ENCODE results near the gene GMDS.

Gene GMDS

GRCh38 chr6:2245103-2245876, at the start of gene GMDS:
Gene GMDS, minus strand, starts transcription at chr6:2245605.
- Histone ChIP-seq H3K4me1 (ENCODE audit: low read length) (no peaks in the 10 kb centered on the region), H3K79me2 (ENCODE audit: low read length) (peaks cover 40% of the 10 kb centered on the region), H4K20me1 (ENCODE audit: insufficient read depth, low read length) (no peaks in the 10 kb centered on the region), H3K27me3 (replicated peaks; ENCODE audit: insufficient read depth, low read length) (no peaks in the 10 kb centered on the region), H3K9me3 (replicated peaks; ENCODE audit: insufficient read depth, low read length) (no peaks in the 10 kb centered on the region), H3K4me2 (ENCODE audit: low read depth, low read length) (peak within 1 kb of the TSS; percentile 90), H3F3A (ENCODE audit: insufficient read depth, low read length) (peaks cover 7% of the 10 kb centered on the region), H3K36me3 (replicated peaks; ENCODE audit: insufficient read depth, low read length) (no peaks in the 10 kb centered on the region), H3K9me2 (replicated peaks; ENCODE audit: insufficient read depth, low read length) (no peaks in the 10 kb centered on the region), H3K27ac (ENCODE audit: low read length) (peak within 1 kb of the TSS; percentile 48; the same call in 1 of the 2 replicates), H2AFZ (ENCODE audit: low read length) (peak within 1 kb of the TSS; percentile 93), H3K4me3 (ENCODE audit: low read length) (peak within 1 kb of the TSS; percentile 88), H3K9ac (ENCODE audit: low read length) (peak within 1 kb of the TSS; percentile 86)
- DNase-seq: peak; percentile 91
- TF ChIP-seq CTCF (IDR thresholded peaks at IDR 0.05; ENCODE audit: low read length) (no peak), EZH2 (optimal IDR thresholded peaks at IDR 0.05; ENCODE audit: low read depth, low read length) (no peak), EZH2phosphoT487 (IDR thresholded peaks at IDR 0.05; ENCODE audit: low read length) (no peak)

- Histone ChIP-seq H3F3A (ENCODE audit: insufficient read depth, low read length) (no peaks in the 10 kb centered on the region), H3K9me3 (replicated peaks; ENCODE audit: insufficient read depth, low read length) (no peaks in the 10 kb centered on the region; the same call in 1 of the 2 replicates), H3K9me2 (replicated peaks; ENCODE audit: insufficient read depth, low read length) (no peaks in the 10 kb centered on the region), H2AFZ (ENCODE audit: low read length) (no peak overlapping the region), H3K79me2 (ENCODE audit: low read length) (no peaks in the 10 kb centered on the region), H3K4me1 (ENCODE audit: low read length) (no peaks in the 10 kb centered on the region), H3K27ac (ENCODE audit: low read length) (no peak overlapping the region), H3K9ac (ENCODE audit: low read length) (no peak overlapping the region), H3K4me2 (ENCODE audit: low read depth, low read length) (no peak overlapping the region), H3K36me3 (replicated peaks; ENCODE audit: insufficient read depth, low read length) (no peaks in the 10 kb centered on the region; the same call in 1 of the 2 replicates), H3K27me3 (replicated peaks; ENCODE audit: insufficient read depth, low read length) (no peaks in the 10 kb centered on the region), H3K4me3 (ENCODE audit: low read length) (no peak overlapping the region), H4K20me1 (ENCODE audit: insufficient read depth, low read length) (no peaks in the 10 kb centered on the region)
- TF ChIP-seq CTCF (IDR thresholded peaks at IDR 0.05; ENCODE audit: low read length) (no peak), EZH2phosphoT487 (IDR thresholded peaks at IDR 0.05; ENCODE audit: low read length) (no peak)
- DNase-seq: no peak
Measured at GRCh38 chr6:2285510-2285909, 40.1 kb upstream of the GMDS start.

- H3K27ac ChIP-seq (ENCODE audit: low read length): no peak overlapping the region
- no peaks in the 10 kb centered on the region for H3K36me3 ChIP-seq (replicated peaks; ENCODE audit: insufficient read depth, low read length)
- TF ChIP-seq CTCF (IDR thresholded peaks at IDR 0.05; ENCODE audit: low read length) (no peak), EZH2phosphoT487 (IDR thresholded peaks at IDR 0.05; ENCODE audit: low read length) (no peak), EZH2 (optimal IDR thresholded peaks at IDR 0.05; ENCODE audit: low read depth, low read length) (no peak)
- H3K9me3 ChIP-seq (replicated peaks; ENCODE audit: insufficient read depth, low read length): no peaks in the 10 kb centered on the region; the same call in 1 of the 2 replicates
- H3F3A ChIP-seq (ENCODE audit: insufficient read depth, low read length): no peaks in the 10 kb centered on the region
- H3K9ac ChIP-seq (ENCODE audit: low read length): no peak overlapping the region
- no peak overlapping the region for H2AFZ ChIP-seq (ENCODE audit: low read length)
- H4K20me1 ChIP-seq (ENCODE audit: insufficient read depth, low read length): no peaks in the 10 kb centered on the region
- H3K79me2 ChIP-seq (ENCODE audit: low read length): no peaks in the 10 kb centered on the region
- DNase-seq: no peak
- no peak overlapping the region for H3K4me3 ChIP-seq (ENCODE audit: low read length)
- H3K27me3 ChIP-seq (replicated peaks; ENCODE audit: insufficient read depth, low read length): no peaks in the 10 kb centered on the region
- no peak overlapping the region for H3K4me2 ChIP-seq (ENCODE audit: low read depth, low read length)
- H3K4me1 ChIP-seq (ENCODE audit: low read length): no peaks in the 10 kb centered on the region
- no peaks in the 10 kb centered on the region for H3K9me2 ChIP-seq (replicated peaks; ENCODE audit: insufficient read depth, low read length)
Measured at GRCh38 chr6:2275892-2276242, 30.5 kb upstream of the GMDS start.
